Measurements from ENCODE around the gene ZCCHC24.

The ZCCHC24 gene

DNA sequence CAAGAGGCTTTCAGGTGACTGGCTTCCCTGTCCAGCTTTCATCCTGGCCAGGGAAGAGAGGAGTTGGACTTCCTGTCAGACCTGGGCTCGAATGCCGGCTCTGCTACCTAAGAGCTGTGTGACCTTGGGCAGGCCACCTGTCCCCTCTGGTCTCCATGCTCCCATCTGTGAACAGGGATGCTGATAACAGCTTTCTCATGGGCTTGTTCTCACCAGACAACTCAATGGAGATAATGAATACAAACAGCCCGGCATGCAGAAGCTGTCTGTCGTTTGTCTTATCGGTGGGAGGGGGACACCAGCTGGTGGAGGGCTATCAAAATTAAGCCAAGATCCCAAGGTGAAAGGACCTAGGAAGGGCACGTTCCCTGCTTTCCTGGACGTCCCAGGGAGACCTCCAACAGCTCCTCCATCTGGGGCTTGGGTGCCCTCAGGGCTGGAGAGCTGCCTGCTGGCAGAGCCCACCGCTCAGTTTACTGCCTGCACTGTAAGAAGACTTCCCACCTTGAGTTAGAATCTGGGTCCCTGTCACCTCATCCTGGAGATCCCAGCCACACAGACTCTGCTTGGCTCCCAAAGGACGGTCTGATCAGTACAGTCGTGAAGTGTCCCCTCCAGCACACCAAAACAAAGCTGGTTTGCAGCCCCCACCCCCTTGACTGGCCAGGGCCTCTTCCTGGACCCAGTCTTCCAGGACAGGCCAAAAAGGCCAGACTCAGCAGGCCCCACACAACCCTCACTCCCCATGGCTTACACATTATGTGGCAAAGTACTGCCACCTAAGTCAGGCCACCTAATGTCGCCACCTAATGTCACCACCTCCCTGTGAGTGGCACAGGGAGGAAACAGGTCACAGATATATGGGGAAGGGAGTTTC is 57.2 kb downstream of the ZCCHC24 start:
- TF ChIP-seq, protein P1, sequence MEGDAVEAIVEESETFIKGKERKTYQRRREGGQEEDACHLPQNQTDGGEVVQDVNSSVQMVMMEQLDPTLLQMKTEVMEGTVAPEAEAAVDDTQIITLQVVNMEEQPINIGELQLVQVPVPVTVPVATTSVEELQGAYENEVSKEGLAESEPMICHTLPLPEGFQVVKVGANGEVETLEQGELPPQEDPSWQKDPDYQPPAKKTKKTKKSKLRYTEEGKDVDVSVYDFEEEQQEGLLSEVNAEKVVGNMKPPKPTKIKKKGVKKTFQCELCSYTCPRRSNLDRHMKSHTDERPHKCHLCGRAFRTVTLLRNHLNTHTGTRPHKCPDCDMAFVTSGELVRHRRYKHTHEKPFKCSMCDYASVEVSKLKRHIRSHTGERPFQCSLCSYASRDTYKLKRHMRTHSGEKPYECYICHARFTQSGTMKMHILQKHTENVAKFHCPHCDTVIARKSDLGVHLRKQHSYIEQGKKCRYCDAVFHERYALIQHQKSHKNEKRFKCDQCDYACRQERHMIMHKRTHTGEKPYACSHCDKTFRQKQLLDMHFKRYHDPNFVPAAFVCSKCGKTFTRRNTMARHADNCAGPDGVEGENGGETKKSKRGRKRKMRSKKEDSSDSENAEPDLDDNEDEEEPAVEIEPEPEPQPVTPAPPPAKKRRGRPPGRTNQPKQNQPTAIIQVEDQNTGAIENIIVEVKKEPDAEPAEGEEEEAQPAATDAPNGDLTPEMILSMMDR (IDR thresholded peaks at IDR 0.05): no peak
- no peak for TF ChIP-seq ZFX (IDR thresholded peaks at IDR 0.05; ENCODE audit: borderline replicate concordance)
- H3K27ac ChIP-seq: no peak overlapping the region

DNA sequence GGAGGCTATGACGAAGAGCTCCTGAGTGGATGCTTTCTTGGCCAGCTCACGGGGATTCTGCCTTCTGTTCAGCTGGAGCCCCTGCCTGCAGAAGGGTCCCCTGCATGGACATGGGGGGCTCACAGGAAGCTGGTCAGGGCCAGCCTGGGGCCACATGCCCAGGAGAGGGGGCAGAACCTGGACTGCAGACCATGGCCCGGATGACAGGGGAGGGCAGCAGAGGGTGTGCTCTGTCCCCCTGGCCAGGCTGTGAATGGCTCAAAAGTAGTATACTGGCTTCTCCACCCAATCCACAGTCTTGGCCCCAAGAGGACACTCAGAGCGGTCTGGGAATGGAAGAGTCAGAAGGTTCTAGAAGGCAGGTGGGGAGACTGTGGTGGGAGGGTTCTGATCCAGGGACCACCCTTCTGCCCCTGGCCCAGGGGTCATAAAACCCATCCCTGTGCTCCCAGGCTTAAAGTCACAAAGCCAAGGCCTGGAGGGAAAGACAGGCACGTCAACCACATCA is 57.9 kb downstream of the ZCCHC24 start:
- TF ChIP-seq, protein P1 (IDR thresholded peaks at IDR 0.05): no peak
- no peak for TF ChIP-seq ZFX (IDR thresholded peaks at IDR 0.05; ENCODE audit: borderline replicate concordance)

DNA sequence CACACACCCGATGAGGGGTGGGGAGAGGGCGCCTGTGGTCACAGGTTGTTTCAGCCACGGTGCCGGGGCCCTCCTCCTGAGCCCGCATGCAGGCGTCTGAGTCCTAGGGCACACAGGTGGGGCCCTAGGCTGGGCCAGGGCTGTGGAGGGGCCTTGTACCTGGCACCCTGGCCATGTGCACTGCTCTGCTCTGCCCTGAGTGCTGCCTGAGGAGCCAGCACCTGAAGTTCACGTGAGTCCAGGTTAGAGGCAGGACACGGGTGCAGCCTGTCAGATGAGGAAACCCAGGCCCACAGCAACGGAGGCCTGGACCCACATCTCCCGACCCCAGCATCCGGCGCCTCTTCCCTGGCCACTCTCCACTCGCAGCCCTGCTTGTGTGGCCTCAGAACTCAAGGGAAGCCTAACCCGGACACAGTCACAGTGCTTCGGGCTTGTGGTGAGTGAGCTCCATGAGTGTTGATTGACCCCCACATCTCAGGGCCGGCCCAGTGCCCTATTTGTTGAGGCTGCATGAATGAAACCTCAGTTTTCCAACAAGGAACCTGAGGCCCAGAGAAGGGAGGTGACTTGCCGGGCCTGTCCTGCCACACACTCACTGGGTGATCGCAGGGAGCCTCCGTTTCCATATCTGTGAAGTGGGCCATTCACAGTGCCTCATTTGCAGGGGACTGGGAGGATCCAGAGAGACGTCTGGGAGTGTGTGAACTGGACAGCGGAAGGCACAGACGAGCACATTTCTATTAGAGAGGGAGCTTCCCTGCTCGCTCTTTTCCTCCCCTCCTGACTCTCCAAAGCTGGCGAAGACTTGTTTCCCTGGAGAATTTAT is 58.6 kb downstream of the ZCCHC24 start:
- TF ChIP-seq ZFX (IDR thresholded peaks at IDR 0.05; ENCODE audit: borderline replicate concordance): no peak
- TF ChIP-seq, protein P1 (IDR thresholded peaks at IDR 0.05): no peak
- H3K27ac ChIP-seq: no peak overlapping the region

More for the DNA sequence above, 57.9 kb downstream of the ZCCHC24 start:
- no peak overlapping the region for H3K27ac ChIP-seq

DNA sequence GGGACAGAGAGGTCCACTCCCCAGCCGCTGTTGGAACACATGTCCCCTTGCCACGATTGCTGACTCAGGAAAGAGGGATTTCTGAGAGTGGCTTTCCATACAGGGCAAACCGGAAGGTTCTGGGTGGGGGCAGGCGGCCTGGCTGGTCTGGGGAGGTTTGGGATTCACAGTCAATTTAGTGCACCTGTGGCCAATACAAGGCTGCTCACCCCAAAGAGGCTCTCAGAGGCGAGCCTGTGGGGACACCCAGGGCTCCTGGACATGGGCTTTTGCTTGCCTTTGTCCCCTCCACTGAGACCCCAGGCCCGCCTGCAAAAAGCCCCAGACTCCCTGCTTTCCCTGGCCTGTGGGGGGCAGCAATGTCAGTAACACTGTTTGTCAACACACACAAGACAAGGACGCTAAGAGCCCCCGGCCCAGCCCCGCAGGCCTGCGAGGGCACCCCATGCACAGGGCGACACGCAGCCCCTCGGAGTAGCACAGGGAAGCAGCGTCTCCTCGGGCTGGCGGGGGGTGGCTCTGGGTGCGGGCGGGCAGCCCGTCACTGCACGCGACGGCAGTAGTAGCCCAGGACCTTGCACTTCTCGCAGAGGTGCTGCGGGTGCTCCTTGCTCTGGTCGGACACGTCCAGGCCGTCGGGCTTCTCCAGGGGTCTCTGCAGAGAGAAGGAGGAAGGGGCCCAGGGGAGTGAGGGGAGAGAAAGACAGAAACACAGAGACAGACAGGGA is 59.5 kb downstream of the ZCCHC24 start:
- no peak for TF ChIP-seq ZFX (IDR thresholded peaks at IDR 0.05; ENCODE audit: borderline replicate concordance)
- TF ChIP-seq, protein P1 (IDR thresholded peaks at IDR 0.05): no peak
- H3K27ac ChIP-seq: no peak overlapping the region

DNA sequence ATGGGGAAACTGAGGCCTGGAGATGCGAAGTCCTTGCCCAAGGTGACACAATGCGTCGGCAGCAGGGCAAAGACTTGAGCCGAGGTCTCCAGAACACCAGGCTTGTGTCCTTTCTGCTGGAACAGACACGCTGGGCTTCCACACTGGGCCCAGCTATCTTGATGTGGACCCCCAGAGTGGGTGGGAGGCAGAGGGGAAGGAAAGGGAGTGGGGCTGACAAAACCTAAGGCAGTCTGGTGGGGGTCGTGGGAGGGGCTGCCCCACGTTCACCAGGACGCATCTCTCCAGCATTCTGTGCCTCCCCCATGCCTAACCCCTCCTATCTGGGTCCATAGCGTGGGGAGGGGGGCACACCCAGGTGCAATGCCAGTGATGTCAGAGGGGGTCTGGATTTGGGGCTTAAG is 60.0 kb downstream of the ZCCHC24 start:
- H3K27ac ChIP-seq: no peak overlapping the region
- no peak for TF ChIP-seq ZFX (IDR thresholded peaks at IDR 0.05; ENCODE audit: borderline replicate concordance)
- TF ChIP-seq, protein P1 (IDR thresholded peaks at IDR 0.05): no peak

DNA sequence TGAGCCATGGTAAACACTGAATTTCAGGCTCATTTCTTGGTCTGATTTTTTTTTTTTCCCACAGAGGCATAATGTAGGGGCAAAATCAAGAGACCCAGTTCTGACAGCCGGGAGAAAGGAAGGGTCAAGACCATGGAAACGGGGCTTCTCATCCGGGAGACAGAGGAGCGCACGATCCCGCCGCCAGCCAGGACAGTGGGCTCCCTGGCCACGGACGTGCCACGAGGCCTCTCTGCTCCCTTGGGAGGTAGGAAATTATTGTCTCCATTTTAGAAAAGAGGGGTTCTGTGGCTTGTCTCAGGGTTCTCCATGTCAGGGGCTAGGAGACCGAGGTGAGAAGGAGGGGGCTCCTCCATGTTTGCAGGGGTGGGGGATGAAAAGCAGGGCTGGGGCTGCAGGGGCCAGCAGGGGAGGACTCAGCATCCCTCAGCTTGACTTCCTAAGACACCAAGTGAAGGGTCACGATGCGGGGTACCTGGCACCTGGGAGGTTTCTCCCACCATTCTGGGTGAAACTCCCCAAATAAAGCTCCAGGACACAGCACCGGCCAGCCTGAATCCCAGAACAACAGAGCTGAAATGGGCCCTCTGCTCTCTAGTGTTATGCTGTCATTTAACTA is 60.5 kb downstream of the ZCCHC24 start:
- TF ChIP-seq ZFX (IDR thresholded peaks at IDR 0.05; ENCODE audit: borderline replicate concordance): no peak
- TF ChIP-seq, protein P1 (IDR thresholded peaks at IDR 0.05): no peak

More for the DNA sequence above, 60.5 kb downstream of the ZCCHC24 start:
- no peak overlapping the region for H3K27ac ChIP-seq
